Rectal smooth muscle tissue (tissue), 1 donor: ENCODE results near the gene TBC1D3G.
"Not testable (repeated sequence)": the region's sequence is repeated elsewhere in the genome, so short reads cannot be mapped to it uniquely, and the experiment has no call there.

ENCODE experiments used
- H3K27ac ChIP-seq: one replicate; pipeline ENCODE4 v1.7.0; 2013; ENCODE audit warnings: low read depth, low read length, inconsistent platforms
- H3K27me3 ChIP-seq: one replicate; pipeline ENCODE4 v1.7.0; 2013; ENCODE audit warnings: low read length; ENCODE audit not compliant: control insufficient read depth, insufficient read depth
- H3K36me3 ChIP-seq: one replicate; pipeline ENCODE4 v1.7.0; 2013; ENCODE audit warnings: low read length; ENCODE audit not compliant: control insufficient read depth, insufficient read depth
- H3K4me1 ChIP-seq: one replicate; pipeline ENCODE4 v1.7.0; 2013; ENCODE audit warnings: low read length; ENCODE audit not compliant: control insufficient read depth, insufficient read depth
- H3K4me3 ChIP-seq: one replicate; pipeline ENCODE4 v1.7.0; 2013; ENCODE audit warnings: low read length
- H3K9ac ChIP-seq: one replicate; pipeline ENCODE4 v1.7.0; 2013; ENCODE audit warnings: low read length

Gene TBC1D3G

DNA sequence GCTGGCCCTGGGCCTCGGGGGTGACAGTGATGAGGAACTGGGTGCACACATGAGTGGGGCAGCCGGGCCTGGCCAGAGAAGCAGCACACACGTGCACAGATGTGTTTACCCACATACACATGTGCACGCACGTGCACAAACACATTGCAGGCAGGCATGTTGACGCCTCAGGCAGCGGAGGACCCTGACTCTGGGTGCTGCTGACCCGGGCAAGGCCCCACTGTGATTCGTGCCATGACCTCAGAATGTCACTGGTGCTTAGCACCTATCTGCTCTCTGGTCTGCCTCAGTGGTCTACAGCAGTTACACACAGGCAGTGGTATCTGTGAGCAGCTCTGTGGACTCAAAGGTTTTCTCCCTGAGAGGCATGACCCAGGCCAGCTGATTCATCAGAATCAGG lies at the start of gene TBC1D3G:
TBC1D3G (plus strand) TSS at position 301 of the 400 bp plus-strand sequence. CDS start 1,528 bp downstream, outside the sequence.
- not testable (repeated sequence) for H3K4me3 ChIP-seq, H3K9ac ChIP-seq, H3K36me3 ChIP-seq, H3K27me3 ChIP-seq, H3K27ac ChIP-seq, H3K4me1 ChIP-seq

GRCh38 chr17:36283256-36283655 lies 40.4 kb upstream of the TBC1D3G start:
- H3K27ac ChIP-seq, H3K4me3 ChIP-seq, H3K36me3 ChIP-seq, H3K9ac ChIP-seq, H3K4me1 ChIP-seq, H3K27me3 ChIP-seq: not testable (repeated sequence)

DNA sequence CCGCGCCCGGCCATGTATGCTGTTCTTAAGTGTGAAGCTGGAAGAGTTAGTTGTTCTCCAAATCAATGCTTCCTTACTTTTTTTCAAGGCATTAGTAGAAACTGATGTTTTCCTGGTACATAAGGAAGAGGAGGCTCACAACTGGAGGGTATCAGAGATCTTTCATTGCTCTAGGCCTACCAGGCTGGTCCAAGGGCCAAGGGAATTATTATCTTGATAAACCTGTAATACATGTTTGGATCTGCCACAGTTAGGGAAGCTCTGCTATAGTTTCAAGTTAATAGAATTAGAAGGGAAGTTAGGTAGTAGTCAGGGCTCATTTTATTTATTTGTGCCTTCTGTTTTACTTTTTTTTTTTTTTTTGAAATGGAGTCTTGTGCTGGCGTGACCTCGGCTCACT lies 39.5 kb upstream of the TBC1D3G start:
- not testable (repeated sequence) for H3K27me3 ChIP-seq, H3K9ac ChIP-seq, H3K27ac ChIP-seq, H3K36me3 ChIP-seq, H3K4me3 ChIP-seq, H3K4me1 ChIP-seq

GRCh38 chr17:36289965-36290612 lies 33.6 kb upstream of the TBC1D3G start:
- not testable (repeated sequence) for H3K27me3 ChIP-seq, H3K4me1 ChIP-seq, H3K36me3 ChIP-seq, H3K4me3 ChIP-seq, H3K27ac ChIP-seq, H3K9ac ChIP-seq

- not testable (repeated sequence) for H3K27me3 ChIP-seq, H3K36me3 ChIP-seq, H3K4me1 ChIP-seq, H3K27ac ChIP-seq, H3K9ac ChIP-seq, H3K4me3 ChIP-seq
Measured at GRCh38 chr17:36295161-36295560, 28.5 kb upstream of the TBC1D3G start.

GRCh38 chr17:36315736-36316135 lies 7.9 kb upstream of the TBC1D3G start:
- H3K27ac ChIP-seq, H3K4me3 ChIP-seq, H3K9ac ChIP-seq, H3K36me3 ChIP-seq, H3K27me3 ChIP-seq, H3K4me1 ChIP-seq: not testable (repeated sequence)

DNA sequence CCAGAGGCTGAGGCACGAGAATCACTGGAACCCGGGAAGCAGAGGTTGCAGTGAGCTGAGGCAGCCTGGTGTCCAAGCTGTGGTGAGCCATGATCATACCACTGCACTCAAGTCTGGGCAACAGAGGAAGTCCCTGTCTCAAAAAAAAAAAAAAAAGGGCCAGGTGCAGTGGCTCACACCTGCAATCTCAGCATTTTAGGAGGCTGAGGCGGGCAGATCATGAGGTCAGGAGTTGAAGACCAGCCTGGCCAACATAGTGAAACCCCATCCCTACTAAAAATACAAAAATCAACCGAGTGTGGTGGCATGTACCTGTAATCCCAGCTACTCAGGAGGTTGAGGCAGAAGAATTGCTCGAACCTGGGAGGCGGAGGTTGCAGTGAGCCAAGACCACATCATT lies 38.8 kb downstream of the TBC1D3G start:
- H3K9ac ChIP-seq, H3K27me3 ChIP-seq, H3K4me3 ChIP-seq, H3K36me3 ChIP-seq, H3K4me1 ChIP-seq, H3K27ac ChIP-seq: not testable (repeated sequence)

- H3K27me3 ChIP-seq, H3K27ac ChIP-seq, H3K36me3 ChIP-seq, H3K4me1 ChIP-seq, H3K9ac ChIP-seq, H3K4me3 ChIP-seq: not testable (repeated sequence)
Measured at GRCh38 chr17:36375938-36376337, 52.3 kb downstream of the TBC1D3G start.
